ENCODE results near the gene LIF. TPM values are rescaled to one million over a fixed set of nuclear protein-coding genes. Genes with fewer than 3 reads are reported as not detected.
A peak's percentile ranks its signal among the peaks of the same experiment; 100 is the strongest.

Gene LIF
- total RNA-seq, 1 donor from 2014 or later = 3.8 TPM

GRCh38 chr22:30265131-30265720 lies 18.7 kb upstream of the LIF start:
- DNase-seq (ENCODE audit: extremely low spot score, unreplicated experiment) = no peak
- Mint-ChIP-seq H3K36me3 (no peaks in the 10 kb centered on the region), H3K27me3 (peaks cover 5% of the 10 kb centered on the region), H3K4me3 (no peak overlapping the region), H3K27ac (no peak overlapping the region), H3K9me3 (no peaks in the 10 kb centered on the region), H3K4me1 (ENCODE audit: unreplicated experiment) (peaks cover 7% of the 10 kb centered on the region)
- no peak for TF ChIP-seq CTCF (conservative IDR thresholded peaks at IDR 0.05)

- TF ChIP-seq CTCF (conservative IDR thresholded peaks at IDR 0.05) = no peak
- no peak for DNase-seq (ENCODE audit: extremely low spot score, unreplicated experiment)
- Mint-ChIP-seq H3K4me1 (ENCODE audit: unreplicated experiment) (peaks cover 7% of the 10 kb centered on the region), H3K27me3 (peaks cover 7% of the 10 kb centered on the region), H3K4me3 (no peak overlapping the region), H3K36me3 (no peaks in the 10 kb centered on the region), H3K9me3 (no peaks in the 10 kb centered on the region), H3K27ac (no peak overlapping the region)
These were observed 17.3 kb upstream of the LIF start for GRCh38 chr22:30263883-30264282.

- peak; percentile 100 for TF ChIP-seq CTCF (conservative IDR thresholded peaks at IDR 0.05)
- peaks cover 7% of the 10 kb centered on the region for H3K27me3 Mint-ChIP-seq
- H3K9me3 Mint-ChIP-seq = no peaks in the 10 kb centered on the region
- DNase-seq (ENCODE audit: extremely low spot score, unreplicated experiment) = peak; percentile 87
- peaks cover 7% of the 10 kb centered on the region for H3K4me1 Mint-ChIP-seq (ENCODE audit: unreplicated experiment)
- H3K4me3 Mint-ChIP-seq = no peak overlapping the region
- no peaks in the 10 kb centered on the region for H3K36me3 Mint-ChIP-seq
- H3K27ac Mint-ChIP-seq = no peak overlapping the region
These were observed 16.6 kb upstream of the LIF start for GRCh38 chr22:30262917-30263741.

- peaks cover 7% of the 10 kb centered on the region for H3K4me1 Mint-ChIP-seq (ENCODE audit: unreplicated experiment)
- no peak for TF ChIP-seq CTCF (conservative IDR thresholded peaks at IDR 0.05)
- H3K27ac Mint-ChIP-seq = no peak overlapping the region
- H3K36me3 Mint-ChIP-seq = no peaks in the 10 kb centered on the region
- peaks cover 7% of the 10 kb centered on the region for H3K27me3 Mint-ChIP-seq
- H3K4me3 Mint-ChIP-seq = no peak overlapping the region
- no peak for DNase-seq (ENCODE audit: extremely low spot score, unreplicated experiment)
- H3K9me3 Mint-ChIP-seq = no peaks in the 10 kb centered on the region
These were observed 15.6 kb upstream of the LIF start for GRCh38 chr22:30262112-30262511.

- H3K9me3 Mint-ChIP-seq = no peaks in the 10 kb centered on the region
- DNase-seq (ENCODE audit: extremely low spot score, unreplicated experiment) = no peak
- H3K4me3 Mint-ChIP-seq = no peak overlapping the region
- no peak for TF ChIP-seq CTCF (conservative IDR thresholded peaks at IDR 0.05)
- peaks cover 10% of the 10 kb centered on the region for H3K4me1 Mint-ChIP-seq (ENCODE audit: unreplicated experiment)
- no peaks in the 10 kb centered on the region for H3K36me3 Mint-ChIP-seq
- peaks cover 7% of the 10 kb centered on the region for H3K27me3 Mint-ChIP-seq
- H3K27ac Mint-ChIP-seq = no peak overlapping the region
These were observed 14.6 kb upstream of the LIF start for GRCh38 chr22:30261134-30261533.

All from type B pancreatic cell (in vitro differentiated cells).